Measurements from ENCODE around the gene GPR137.

Gene GPR137

GRCh38 chr11:64316672-64317324 lies 31.1 kb downstream of the GPR137 start:
- no peak for TF ChIP-seq FOXP2 (optimal IDR thresholded peaks at IDR 0.05; ENCODE audit: borderline replicate concordance, extremely low read depth, extremely low read length, insufficient read depth)
- no peak for TF ChIP-seq TAF1 (IDR thresholded peaks at IDR 0.05; ENCODE audit: borderline replicate concordance, insufficient read depth, low read length)
- TF ChIP-seq REST (IDR thresholded peaks at IDR 0.05; ENCODE audit: insufficient read depth in 1 of 2, low read depth in 2 of 2, low read length in 2 of 2) = no peak
- no peak for TF ChIP-seq POLR2AphosphoS5 (IDR thresholded peaks at IDR 0.05; ENCODE audit: low read depth, low read length)
- no peak for TF ChIP-seq SIN3A (IDR thresholded peaks at IDR 0.05; ENCODE audit: borderline replicate concordance, insufficient read depth, low read length)

GRCh38 chr11:64317325-64317960 lies 31.8 kb downstream of the GPR137 start, which contains the start of gene TRMT112:
TSS of gene TRMT112 (minus strand) at chr11:64317559. CDS start at chr11:64317526, 33 bp downstream.
- peak; percentile 69; the same call in 1 of the 2 replicates for TF ChIP-seq POLR2AphosphoS5 (IDR thresholded peaks at IDR 0.05; ENCODE audit: low read depth, low read length)
- TF ChIP-seq SIN3A (IDR thresholded peaks at IDR 0.05; ENCODE audit: borderline replicate concordance, insufficient read depth, low read length) = peak; percentile 70; the same call in 1 of the 2 replicates
- no peak for TF ChIP-seq REST (IDR thresholded peaks at IDR 0.05; ENCODE audit: insufficient read depth in 1 of 2, low read depth in 2 of 2, low read length in 2 of 2)
- no peak for TF ChIP-seq FOXP2 (optimal IDR thresholded peaks at IDR 0.05; ENCODE audit: borderline replicate concordance, extremely low read depth, extremely low read length, insufficient read depth)
- peak; percentile 74; the same call in 1 of the 2 replicates for TF ChIP-seq TAF1 (IDR thresholded peaks at IDR 0.05; ENCODE audit: borderline replicate concordance, insufficient read depth, low read length)

- TF ChIP-seq POLR2AphosphoS5 (IDR thresholded peaks at IDR 0.05; ENCODE audit: low read depth, low read length) = peak; percentile 16; the same call in 1 of the 2 replicates
- no peak; the same call in 1 of the 2 replicates for TF ChIP-seq SIN3A (IDR thresholded peaks at IDR 0.05; ENCODE audit: borderline replicate concordance, insufficient read depth, low read length)
- peak; percentile 17 to 76; a peak in 2 of 4 replicates for TF ChIP-seq REST (IDR thresholded peaks at IDR 0.05; ENCODE audit: insufficient read depth in 1 of 2, low read depth in 2 of 2, low read length in 2 of 2)
- TF ChIP-seq TAF1 (IDR thresholded peaks at IDR 0.05; ENCODE audit: borderline replicate concordance, insufficient read depth, low read length) = no peak
- TF ChIP-seq FOXP2 (optimal IDR thresholded peaks at IDR 0.05; ENCODE audit: borderline replicate concordance, extremely low read depth, extremely low read length, insufficient read depth) = peak; percentile 94
Observed at GRCh38 chr11:64317961-64318765, 32.5 kb downstream of the GPR137 start, which contains the start of gene PRDX5. TSS of gene PRDX5 (plus strand) at chr11:64318121. CDS start at chr11:64318216, 95 bp downstream.

GRCh38 chr11:64318766-64319761 lies 33.4 kb downstream of the GPR137 start:
- no peak for TF ChIP-seq REST (IDR thresholded peaks at IDR 0.05; ENCODE audit: insufficient read depth in 1 of 2, low read depth in 2 of 2, low read length in 2 of 2)
- no peak for TF ChIP-seq TAF1 (IDR thresholded peaks at IDR 0.05; ENCODE audit: borderline replicate concordance, insufficient read depth, low read length)
- no peak for TF ChIP-seq POLR2AphosphoS5 (IDR thresholded peaks at IDR 0.05; ENCODE audit: low read depth, low read length)
- TF ChIP-seq FOXP2 (optimal IDR thresholded peaks at IDR 0.05; ENCODE audit: borderline replicate concordance, extremely low read depth, extremely low read length, insufficient read depth) = no peak
- no peak for TF ChIP-seq SIN3A (IDR thresholded peaks at IDR 0.05; ENCODE audit: borderline replicate concordance, insufficient read depth, low read length)
